CD14-positive monocyte (primary cell): ENCODE measurements around the gene LSM4. TPM values are rescaled to one million over a fixed set of nuclear protein-coding genes. Genes with fewer than 3 reads are reported as not detected.

Experiments used
- DNase-seq, 3 donors: peaks; one replicate each; pipeline ENCODE4 v3.0.0-alpha.2; 2011 to 2022
- H2AFZ ChIP-seq: 2 replicates; pipeline ENCODE4 v1.6.0; 2012; ENCODE audit warnings: mild to moderate bottlenecking, low read depth, low read length, inconsistent platforms; ENCODE audit not compliant: insufficient read depth, poor library complexity, severe bottlenecking
- H3K27ac ChIP-seq, 2 donors: 1 replicate in 1 of 2; 2 replicates in 1 of 2; pipeline ENCODE4 v1.5.1; 2012 to 2013; ENCODE audit warnings: low read length in 2 of 2, control low read depth in 1 of 2, inconsistent platforms in 1 of 2, low read depth in 1 of 2, mild to moderate bottlenecking in 1 of 2
- H3K27me3 ChIP-seq, 2 donors: one replicate each; pipeline versions ENCODE4 v1.6.0 to v1.6.1; 2011 to 2013; ENCODE audit warnings: low read length in 2 of 2; ENCODE audit not compliant: control insufficient read depth in 2 of 2, insufficient read depth in 2 of 2
- H3K36me3 ChIP-seq, 2 donors: replicated peaks in 1 of 2; 1 replicate in 1 of 2; 2 replicates in 1 of 2; pipeline versions ENCODE4 v1.5.1 to v1.6.1; 2012 to 2013; ENCODE audit warnings: low read length in 2 of 2, control low read depth in 1 of 2, inconsistent platforms in 1 of 2, mild to moderate bottlenecking in 1 of 2; ENCODE audit not compliant: insufficient read depth in 2 of 2, control insufficient read depth in 1 of 2
- H3K4me1 ChIP-seq, 2 donors: 1 replicate in 1 of 2; 2 replicates in 1 of 2; pipeline versions ENCODE4 v1.5.1 to v1.6.1; 2012 to 2013; ENCODE audit warnings: low read length in 2 of 2, control low read depth in 1 of 2, inconsistent platforms in 1 of 2, mild to moderate bottlenecking in 1 of 2, moderate library complexity in 1 of 2; ENCODE audit not compliant: insufficient read depth in 2 of 2, control insufficient read depth in 1 of 2
- H3K4me2 ChIP-seq: replicated peaks from 2 replicates; pipeline ENCODE3; 2012; ENCODE audit warnings: low read length, moderate library complexity, mild to moderate bottlenecking; ENCODE audit not compliant: poor library complexity, severe bottlenecking; ENCODE audit errors: extremely low read depth
- H3K4me3 ChIP-seq, 3 experiments: fragments of 200-600 bp in 1 of 3; sonication (generic) in 1 of 3; replicated peaks in 1 of 3; 1 replicate in 2 of 3; 2 replicates in 1 of 3; pipeline ENCODE4 v1.5.1; 2011 to 2013; ENCODE audit warnings: low read length in 3 of 3, mild to moderate bottlenecking in 3 of 3, control low read depth in 2 of 3, low read depth in 2 of 3, inconsistent platforms in 1 of 3, moderate library complexity in 1 of 3
- H3K79me2 ChIP-seq: 2 replicates; pipeline ENCODE4 v1.6.0; 2012; ENCODE audit warnings: mild to moderate bottlenecking, control low read depth, inconsistent platforms, low read length, moderate library complexity; ENCODE audit not compliant: insufficient read depth
- H3K9ac ChIP-seq: 2 replicates; pipeline ENCODE4 v1.6.0; 2017; ENCODE audit warnings: low read length, mild to moderate bottlenecking; ENCODE audit not compliant: insufficient read depth, poor library complexity, severe bottlenecking
- H3K9me3 ChIP-seq, 2 donors: replicated peaks in 1 of 2; 1 replicate in 1 of 2; 2 replicates in 1 of 2; pipeline versions ENCODE4 v1.5.1 to v1.6.1; 2012 to 2013; ENCODE audit warnings: low read length in 2 of 2, control low read depth in 1 of 2; ENCODE audit not compliant: control insufficient read depth in 1 of 2, insufficient read depth in 1 of 2
- H4K20me1 ChIP-seq: 2 replicates; pipeline ENCODE4 v1.6.0; 2012; ENCODE audit warnings: mild to moderate bottlenecking, low read length, control low read depth, moderate library complexity; ENCODE audit not compliant: insufficient read depth
- H3K27ac Mint-ChIP-seq, 7 donors: one replicate each; pipeline ENCODE4 v1.8.0; 2020; ENCODE audit warnings: mild to moderate bottlenecking in 7 of 7, mixed read lengths in 7 of 7, moderate library complexity in 6 of 7, inconsistent platforms in 2 of 7
- H3K27me3 Mint-ChIP-seq, 3 donors: one replicate each; pipeline ENCODE4 v1.8.0; 2021 to 2022; ENCODE audit warnings: low read depth in 3 of 3, mild to moderate bottlenecking in 3 of 3, mixed read lengths in 3 of 3, moderate library complexity in 3 of 3, inconsistent platforms in 1 of 3
- H3K36me3 Mint-ChIP-seq, 2 donors: one replicate each; pipeline ENCODE4 v1.8.0; 2020; ENCODE audit warnings: mixed read lengths in 2 of 2, inconsistent platforms in 1 of 2, mild to moderate bottlenecking in 1 of 2
- H3K4me1 Mint-ChIP-seq: one replicate; pipeline ENCODE4 v1.8.0; 2020; ENCODE audit warnings: mild to moderate bottlenecking, mixed read lengths
- H3K4me3 Mint-ChIP-seq, 2 donors: one replicate each; pipeline ENCODE4 v1.8.0; 2020; ENCODE audit warnings: mild to moderate bottlenecking in 2 of 2, mixed read lengths in 2 of 2, moderate library complexity in 1 of 2
- H3K9me3 Mint-ChIP-seq, 7 donors: one replicate each; pipeline ENCODE4 v1.8.0; 2020 to 2022; ENCODE audit warnings: mixed read lengths in 7 of 7, mild to moderate bottlenecking in 6 of 7, moderate library complexity in 6 of 7, inconsistent platforms in 2 of 7
- WGBS: methylation state at CpG from one replicate; pipeline ENCODE4 v1.1.5; 2013; ENCODE audit warnings: missing lambda C conversion rate; ENCODE audit not compliant: insufficient coverage; 5-methylcytosine and 5-hydroxymethylcytosine counted together
- intact Hi-C, 2 donors: fragments of 100-400 bp; cut with micrococcal nuclease; formaldehyde crosslinking; loops; one replicate each; pipeline versions ENCODE4 v1.15.0 to v1.15.1; 2023
- polyA minus RNA-seq: library from RNA; depleted of rRNA, polyadenylated mRNA; stranded (reverse); fragments of >200 nt; gene quantifications from 2 replicates; pipeline ENCODE4 v1.2.3, GENCODE V29; 2012
- polyA plus RNA-seq, 3 donors: library from polyadenylated mRNA; depleted of rRNA in 1 of 3; unstranded in 2 of 3; stranded (reverse) in 1 of 3; fragments of 300-500 nt in 2 of 3; fragments of >200 nt in 1 of 3; fragmentation: Illumina TruSeq in 2 of 3; gene quantifications; 1 replicate in 2 of 3; 2 replicates in 1 of 3; pipeline ENCODE4 v1.2.3, GENCODE V29; 2012 to 2021
- total RNA-seq, 12 experiments: library from RNA in 1 of 12; stranded (reverse) in 1 of 12; fragments of 120-200 nt in 1 of 12; gene quantifications; one replicate each; pipeline ENCODE4 v1.2.4 and lab custom pipeline; 2013 to 2026; ENCODE audit warnings: mixed read lengths in 6 of 12, inconsistent platforms in 1 of 12
- TF ChIP-seq, protein P1 (sequence below): fragments of 200-600 bp; IDR thresholded peaks from one replicate; pipeline ENCODE4 v1.8.0; 2022; ENCODE audit warnings: antibody characterized with exemption, mild to moderate bottlenecking

Gene LSM4
- total RNA-seq (2013): 94.7 TPM
- 100 to 1,000 TPM in 1 of 3 donors, 10 to 100 TPM in 2; 66.5 to 143 (median 97.0) TPM for polyA plus RNA-seq
- 42.9 and 70.9 TPM in 2 replicates for polyA minus RNA-seq
- 1.2 to 31.4 (median 23.6) reads per million in 11 experiments for total RNA-seq (lab: John Stamatoyannopoulos, UW)

DNA sequence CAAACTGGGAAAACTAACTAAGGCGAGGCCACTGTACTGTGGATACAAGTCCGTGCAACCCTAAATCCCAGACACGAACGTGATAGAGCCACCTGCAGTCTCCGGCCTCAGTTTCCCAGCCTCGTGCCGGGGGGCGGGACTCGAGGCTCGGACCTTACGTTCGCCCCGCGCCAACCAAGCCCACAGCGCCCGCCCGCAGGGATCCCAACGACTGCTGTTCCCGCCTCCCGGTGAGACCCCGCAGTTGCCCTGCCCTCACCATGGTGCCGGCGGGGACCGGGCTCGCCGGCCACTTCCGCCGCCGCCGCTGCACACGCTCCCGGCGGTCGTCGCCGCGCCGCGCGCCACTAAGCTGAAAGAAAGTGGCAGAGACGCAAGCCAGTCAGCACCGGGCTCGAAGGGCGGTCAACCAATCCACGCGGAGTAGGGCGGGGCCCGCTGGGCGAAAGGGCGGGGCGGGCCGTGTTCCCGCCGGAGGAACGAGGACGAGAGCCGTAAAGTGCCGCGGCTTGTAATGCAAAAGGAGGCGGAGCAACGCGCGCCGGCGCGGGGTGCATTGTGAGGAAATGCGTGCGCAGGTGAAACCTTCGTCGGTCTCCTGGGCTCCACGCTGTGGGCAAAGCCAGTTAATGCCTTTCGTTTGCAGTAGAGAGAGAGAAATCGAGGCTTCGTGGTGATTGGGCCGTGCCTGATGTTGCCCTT lies at the start of gene LSM4:
TSS of gene LSM4 (minus strand) at position 318 of the 702 bp plus-strand sequence. CDS start at position 262, 56 bp downstream.
- H3K4me1 Mint-ChIP-seq: peaks cover 56% of the 10 kb centered on the region
- under 1% methylated on average over 75 of the region's 75 CpGs for WGBS

More for the DNA sequence above, at the start of gene LSM4:
- Histone ChIP-seq H3K27me3 (no peaks in the 10 kb centered on the region), H3K9ac (peak within 1 kb of the TSS; percentile 72), H3K79me2 (peaks cover 50% of the 10 kb centered on the region), H3K4me3 (peak within 1 kb of the TSS; percentile 60 to 93 (median 73)), H3K4me1 (peaks cover 56 to 62% of the 10 kb centered on the region in 2 donors), H3K27ac (peak within 1 kb of the TSS; percentile 64 to 89), H3K36me3 (no peaks in the 10 kb centered on the region), H3K9me3 (no peaks in the 10 kb centered on the region), H2AFZ (peak within 1 kb of the TSS; percentile 69), H3K4me2 (peak within 1 kb of the TSS; percentile 81), H4K20me1 (no peaks in the 10 kb centered on the region)
- intact Hi-C loops: loop anchor here (1.0 to 5.0 kb wide), 3 partner anchors 44 to 131 kb away; partner anchors contain the start of gene MPV17L2 (in 1 of the 2)
- peak within 1 kb of the TSS; percentile 78 to 91 for H3K4me3 Mint-ChIP-seq
- H3K9me3 Mint-ChIP-seq: no peaks in the 10 kb centered on the region
- H3K27ac Mint-ChIP-seq: peak within 1 kb of the TSS; percentile 90 to 96 (median 94)
- H3K36me3 Mint-ChIP-seq: peaks cover 0 to 4% of the 10 kb centered on the region in 2 donors
- peak; percentile 96 to 98 (median 97) for DNase-seq
- TF ChIP-seq, protein P1, sequence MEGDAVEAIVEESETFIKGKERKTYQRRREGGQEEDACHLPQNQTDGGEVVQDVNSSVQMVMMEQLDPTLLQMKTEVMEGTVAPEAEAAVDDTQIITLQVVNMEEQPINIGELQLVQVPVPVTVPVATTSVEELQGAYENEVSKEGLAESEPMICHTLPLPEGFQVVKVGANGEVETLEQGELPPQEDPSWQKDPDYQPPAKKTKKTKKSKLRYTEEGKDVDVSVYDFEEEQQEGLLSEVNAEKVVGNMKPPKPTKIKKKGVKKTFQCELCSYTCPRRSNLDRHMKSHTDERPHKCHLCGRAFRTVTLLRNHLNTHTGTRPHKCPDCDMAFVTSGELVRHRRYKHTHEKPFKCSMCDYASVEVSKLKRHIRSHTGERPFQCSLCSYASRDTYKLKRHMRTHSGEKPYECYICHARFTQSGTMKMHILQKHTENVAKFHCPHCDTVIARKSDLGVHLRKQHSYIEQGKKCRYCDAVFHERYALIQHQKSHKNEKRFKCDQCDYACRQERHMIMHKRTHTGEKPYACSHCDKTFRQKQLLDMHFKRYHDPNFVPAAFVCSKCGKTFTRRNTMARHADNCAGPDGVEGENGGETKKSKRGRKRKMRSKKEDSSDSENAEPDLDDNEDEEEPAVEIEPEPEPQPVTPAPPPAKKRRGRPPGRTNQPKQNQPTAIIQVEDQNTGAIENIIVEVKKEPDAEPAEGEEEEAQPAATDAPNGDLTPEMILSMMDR: no peak
- H3K27me3 Mint-ChIP-seq: no peaks in the 10 kb centered on the region
